BLaER1 treated with 17β-estradiol and CSF1 and Interleukin-3, amounts not matched to agents 10 nM and 100 nM (cell line): Measurements from ENCODE around the gene UBR4.
A peak's percentile ranks its signal among the peaks of the same experiment; 100 is the strongest.

Experiments
- H3K27ac ChIP-seq, 11 experiments: shearing (Covaris generic); formaldehyde crosslinking; 2 replicates each; pipeline ENCODE4 v1.8.1; 2022
- H3K27me3 ChIP-seq, 11 experiments: shearing (Covaris generic); formaldehyde crosslinking; 2 replicates each; pipeline ENCODE4 v1.8.1; 2022
- H3K36me3 ChIP-seq, 11 experiments: shearing (Covaris generic); formaldehyde crosslinking; 2 replicates each; pipeline ENCODE4 v1.8.1; 2022
- H3K4me1 ChIP-seq, 10 experiments: shearing (Covaris generic); formaldehyde crosslinking; 2 replicates each; pipeline ENCODE4 v1.8.1; 2022
- H3K4me2 ChIP-seq, 11 experiments: shearing (Covaris generic); formaldehyde crosslinking; 2 replicates each; pipeline ENCODE4 v1.8.1; 2022
- H3K4me3 ChIP-seq, 10 experiments: shearing (Covaris generic); formaldehyde crosslinking; 2 replicates each; pipeline ENCODE4 v1.8.1; 2022
- H3K9ac ChIP-seq, 11 experiments: shearing (Covaris generic); formaldehyde crosslinking; 2 replicates each; pipeline ENCODE4 v1.8.1; 2022
- H3K9me3 ChIP-seq, 11 experiments: shearing (Covaris generic); formaldehyde crosslinking; replicated peaks in 1 of 11; 2 replicates each; pipeline ENCODE4 v1.8.1; 2022
- H4K20me1 ChIP-seq, 11 experiments: shearing (Covaris generic); formaldehyde crosslinking; 2 replicates each; pipeline ENCODE4 v1.8.1; 2022
- Cebpa-rat ChIP-seq, 11 experiments: shearing (Covaris generic); IDR thresholded peaks; 2 replicates each; pipeline ENCODE4 v1.8.1; 2022

The UBR4 gene

GRCh38 chr1:19083081-19083480 lies 127.0 kb downstream of the UBR4 start:
- no peaks in the 10 kb centered on the region for H3K9me3 ChIP-seq
- peak overlapping the region in 4 of 11 experiments; percentile 67 to 85 (median 81); a peak in 7 of 22 replicates for H3K27ac ChIP-seq
- no peak for TF ChIP-seq Cebpa-rat (IDR thresholded peaks at IDR 0.05)
- H3K4me3 ChIP-seq = no peak overlapping the region
- peak overlapping the region in 1 of 11 experiments; percentile 88; a peak in 1 of 22 replicates for H3K4me2 ChIP-seq
- H3K27me3 ChIP-seq = no peaks in the 10 kb centered on the region
- peaks cover 0 to 7% (median 0%) of the 10 kb centered on the region in 11 experiments; a peak in 4 of 22 replicates for H4K20me1 ChIP-seq
- H3K36me3 ChIP-seq = peaks cover 92 to 99% (median 98%) of the 10 kb centered on the region in 11 experiments
- H3K4me1 ChIP-seq = peaks cover 0 to 49% (median 18%) of the 10 kb centered on the region in 10 experiments; a peak in 13 of 20 replicates
- H3K9ac ChIP-seq = 0 out of 22 replicates have a peak overlapping the region, but pooled peaks of 1 of the 11 experiments have one; percentile 65

DNA sequence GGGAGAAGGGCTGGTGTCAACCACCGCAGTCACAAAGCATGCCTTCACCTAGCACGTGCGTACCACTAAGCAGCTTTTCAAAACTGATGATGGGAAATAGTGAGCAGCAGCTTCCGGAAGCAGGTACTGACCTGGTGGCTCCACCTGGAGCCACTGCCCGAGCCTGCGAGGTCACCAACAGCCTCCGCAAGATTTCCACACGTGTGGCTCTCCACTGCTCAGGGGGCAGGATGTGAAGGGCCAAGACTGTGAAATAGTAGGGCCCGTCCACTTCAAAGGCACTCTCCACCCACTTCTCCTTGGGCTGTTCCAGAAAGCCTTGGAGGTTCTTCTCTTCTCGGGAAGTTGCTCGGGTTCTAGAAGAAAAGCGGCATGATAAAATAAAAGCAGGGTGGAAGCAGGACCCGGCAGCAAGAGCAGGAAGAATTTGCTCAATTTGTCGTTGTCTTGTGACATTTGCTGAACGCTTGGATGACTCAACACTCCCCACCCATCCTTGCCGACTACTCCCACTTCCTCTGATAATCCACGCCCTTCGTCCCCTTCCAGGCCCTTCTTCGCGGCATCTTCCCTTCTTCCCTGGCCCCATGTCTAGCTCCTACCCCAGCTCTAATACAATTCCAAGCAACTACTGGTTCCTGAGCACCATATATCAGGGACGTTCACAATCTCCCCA lies 128.7 kb downstream of the UBR4 start:
- Histone ChIP-seq H3K27me3 (no peaks in the 10 kb centered on the region), H3K27ac (peak overlapping the region in 9 of 11 experiments; percentile 7 to 85 (median 57); a peak in 15 of 22 replicates), H3K36me3 (peaks cover 90 to 99% (median 98%) of the 10 kb centered on the region in 11 experiments), H3K4me2 (peak overlapping the region in 7 of 11 experiments; percentile 36 to 88 (median 76); a peak in 12 of 22 replicates), H3K4me3 (peak overlapping the region in 4 of 10 experiments; percentile 25 to 40 (median 32); a peak in 7 of 20 replicates), H3K9me3 (no peaks in the 10 kb centered on the region), H3K9ac (peak overlapping the region in 6 of 11 experiments; percentile 19 to 68 (median 58); a peak in 9 of 22 replicates), H3K4me1 (peaks cover 0 to 56% (median 19%) of the 10 kb centered on the region in 10 experiments; a peak in 13 of 20 replicates), H4K20me1 (peaks cover 0 to 4% (median 0%) of the 10 kb centered on the region in 11 experiments; a peak in 2 of 22 replicates)
- peak in 4 of 11 experiments; percentile 29 to 85 (median 66); a peak in 5 of 22 replicates for TF ChIP-seq Cebpa-rat (IDR thresholded peaks at IDR 0.05)

DNA sequence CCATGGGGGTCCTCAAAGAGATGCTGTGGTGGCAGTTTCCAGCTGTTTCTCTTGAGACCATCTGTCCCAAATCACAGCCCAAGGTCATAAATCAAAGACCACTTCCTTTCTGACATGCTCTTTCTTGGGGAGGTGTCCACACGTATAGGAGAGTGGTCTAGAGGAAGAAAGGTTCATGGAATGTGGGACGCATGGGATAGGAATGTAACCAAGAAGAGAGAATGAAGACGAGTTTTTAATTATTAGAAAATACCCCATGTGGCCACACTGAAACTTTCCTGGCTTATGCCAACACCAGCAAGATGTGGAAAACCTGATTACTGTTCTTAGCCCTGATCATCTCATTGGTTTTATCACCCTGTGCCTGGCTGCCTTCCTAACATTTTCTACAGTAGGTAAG lies 129.3 kb downstream of the UBR4 start:
- peaks cover 92 to 100% (median 100%) of the 10 kb centered on the region in 11 experiments for H3K36me3 ChIP-seq
- H3K4me1 ChIP-seq = peaks cover 3 to 63% (median 24%) of the 10 kb centered on the region in 10 experiments; a peak in 19 of 20 replicates
- H3K4me2 ChIP-seq = peak overlapping the region in 5 of 11 experiments; percentile 69 to 88 (median 83); a peak in 10 of 22 replicates
- no peaks in the 10 kb centered on the region for H3K9me3 ChIP-seq
- peaks cover 0 to 4% (median 0%) of the 10 kb centered on the region in 11 experiments; a peak in 2 of 22 replicates for H4K20me1 ChIP-seq
- TF ChIP-seq Cebpa-rat (IDR thresholded peaks at IDR 0.05) = no peak
- peak overlapping the region in 3 of 10 experiments; percentile 26 to 40 (median 37); a peak in 7 of 20 replicates for H3K4me3 ChIP-seq
- peak overlapping the region in 6 of 11 experiments; percentile 0 to 68 (median 50); a peak in 9 of 22 replicates for H3K9ac ChIP-seq
- H3K27ac ChIP-seq = peak overlapping the region in 7 of 11 experiments; percentile 24 to 85 (median 67); a peak in 13 of 22 replicates
- no peaks in the 10 kb centered on the region for H3K27me3 ChIP-seq

GRCh38 chr1:19079541-19080472 lies 130.3 kb downstream of the UBR4 start:
- H3K9ac ChIP-seq = peak overlapping the region in 7 of 11 experiments; percentile 0 to 68 (median 27); a peak in 6 of 22 replicates
- H3K36me3 ChIP-seq = peaks cover 92 to 100% (median 100%) of the 10 kb centered on the region in 11 experiments
- peak overlapping the region in 4 of 11 experiments; percentile 76 to 88 (median 83); a peak in 7 of 22 replicates for H3K4me2 ChIP-seq
- H3K9me3 ChIP-seq = no peaks in the 10 kb centered on the region
- H3K4me1 ChIP-seq = peaks cover 12 to 72% (median 33%) of the 10 kb centered on the region in 10 experiments
- H3K4me3 ChIP-seq = peak overlapping the region in 1 of 10 experiments; percentile 37; a peak in 1 of 20 replicates
- no peak for TF ChIP-seq Cebpa-rat (IDR thresholded peaks at IDR 0.05)
- H4K20me1 ChIP-seq = peaks cover 0 to 14% (median 8%) of the 10 kb centered on the region in 11 experiments; a peak in 11 of 22 replicates
- no peaks in the 10 kb centered on the region for H3K27me3 ChIP-seq
- H3K27ac ChIP-seq = peak overlapping the region in 6 of 11 experiments; percentile 48 to 85 (median 73); a peak in 10 of 22 replicates

DNA sequence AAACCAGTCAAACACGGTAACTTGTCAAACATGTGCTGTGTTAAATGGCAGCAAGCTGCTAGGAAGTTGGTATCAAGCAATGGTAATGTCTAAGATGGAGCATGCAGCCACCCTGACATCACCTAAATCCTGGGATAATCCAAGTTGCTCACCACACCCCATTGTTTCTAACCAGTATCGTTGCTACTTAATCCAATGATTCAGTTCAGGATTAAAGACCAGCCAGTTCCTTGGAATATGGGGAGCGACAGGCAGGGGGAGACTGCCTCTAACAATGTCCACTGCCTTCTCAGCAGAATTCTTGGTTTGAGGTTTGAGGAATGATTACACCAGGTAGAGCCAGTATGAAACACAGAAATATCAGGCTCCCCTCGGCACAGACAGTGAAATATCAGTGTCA lies 131.5 kb downstream of the UBR4 start:
- no peak overlapping the region for H3K9ac ChIP-seq
- no peaks in the 10 kb centered on the region for H3K27me3 ChIP-seq
- no peak overlapping the region for H3K4me3 ChIP-seq
- no peaks in the 10 kb centered on the region for H3K9me3 ChIP-seq
- H3K4me1 ChIP-seq = peaks cover 25 to 83% (median 46%) of the 10 kb centered on the region in 10 experiments
- peaks cover 0 to 26% (median 15%) of the 10 kb centered on the region in 11 experiments; a peak in 12 of 22 replicates for H4K20me1 ChIP-seq
- no peak overlapping the region for H3K27ac ChIP-seq
- H3K36me3 ChIP-seq = peaks cover 92 to 100% (median 100%) of the 10 kb centered on the region in 11 experiments
- TF ChIP-seq Cebpa-rat (IDR thresholded peaks at IDR 0.05) = no peak
- no peak overlapping the region for H3K4me2 ChIP-seq

DNA sequence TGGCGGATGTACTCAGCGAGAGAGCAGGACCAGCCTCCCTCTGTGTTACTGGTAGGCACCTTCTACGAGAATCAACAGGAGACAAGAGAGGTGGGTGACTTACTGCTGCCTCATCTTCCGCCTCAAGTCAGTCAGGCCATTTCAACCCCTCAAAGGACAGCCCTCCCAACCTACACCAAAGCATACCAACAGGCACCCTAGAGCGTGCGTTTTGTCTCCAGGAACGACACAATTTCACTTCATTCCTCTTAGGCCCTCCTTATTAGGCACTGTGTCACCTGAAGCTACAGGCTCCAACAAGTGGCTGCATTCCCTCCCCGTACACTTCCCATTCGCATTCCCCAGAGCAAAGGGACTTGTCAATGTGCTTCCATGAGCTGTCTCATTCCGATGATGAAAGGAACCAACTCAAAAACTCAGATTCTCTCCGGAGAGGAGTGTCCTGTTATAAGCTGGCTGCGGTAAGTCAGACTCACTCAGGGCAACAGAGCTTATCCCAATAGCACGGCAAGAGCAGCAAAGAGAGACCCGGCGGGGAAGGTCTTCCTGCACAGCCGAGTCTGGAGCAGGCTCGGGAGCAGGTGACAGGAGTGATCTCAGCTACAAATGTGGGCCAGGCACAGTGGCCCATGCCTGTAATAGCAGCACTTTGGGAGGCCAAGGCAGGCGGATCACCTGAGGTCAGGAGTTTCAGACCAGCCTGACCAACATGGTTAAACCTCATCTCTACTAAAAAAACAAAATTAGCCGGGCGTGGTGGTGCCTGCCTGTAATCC lies 133.0 kb downstream of the UBR4 start:
- Histone ChIP-seq H3K9me3 (no peaks in the 10 kb centered on the region), H3K4me1 (peaks cover 25 to 69% (median 45%) of the 10 kb centered on the region in 10 experiments), H3K36me3 (peaks cover 87 to 100% (median 97%) of the 10 kb centered on the region in 11 experiments), H3K27me3 (no peaks in the 10 kb centered on the region), H3K9ac (no peak overlapping the region; a peak in 1 of 22 replicates), H4K20me1 (peaks cover 0 to 33% (median 15%) of the 10 kb centered on the region in 11 experiments; a peak in 12 of 22 replicates), H3K4me3 (no peak overlapping the region), H3K27ac (no peak overlapping the region), H3K4me2 (no peak overlapping the region)
- no peak for TF ChIP-seq Cebpa-rat (IDR thresholded peaks at IDR 0.05)

DNA sequence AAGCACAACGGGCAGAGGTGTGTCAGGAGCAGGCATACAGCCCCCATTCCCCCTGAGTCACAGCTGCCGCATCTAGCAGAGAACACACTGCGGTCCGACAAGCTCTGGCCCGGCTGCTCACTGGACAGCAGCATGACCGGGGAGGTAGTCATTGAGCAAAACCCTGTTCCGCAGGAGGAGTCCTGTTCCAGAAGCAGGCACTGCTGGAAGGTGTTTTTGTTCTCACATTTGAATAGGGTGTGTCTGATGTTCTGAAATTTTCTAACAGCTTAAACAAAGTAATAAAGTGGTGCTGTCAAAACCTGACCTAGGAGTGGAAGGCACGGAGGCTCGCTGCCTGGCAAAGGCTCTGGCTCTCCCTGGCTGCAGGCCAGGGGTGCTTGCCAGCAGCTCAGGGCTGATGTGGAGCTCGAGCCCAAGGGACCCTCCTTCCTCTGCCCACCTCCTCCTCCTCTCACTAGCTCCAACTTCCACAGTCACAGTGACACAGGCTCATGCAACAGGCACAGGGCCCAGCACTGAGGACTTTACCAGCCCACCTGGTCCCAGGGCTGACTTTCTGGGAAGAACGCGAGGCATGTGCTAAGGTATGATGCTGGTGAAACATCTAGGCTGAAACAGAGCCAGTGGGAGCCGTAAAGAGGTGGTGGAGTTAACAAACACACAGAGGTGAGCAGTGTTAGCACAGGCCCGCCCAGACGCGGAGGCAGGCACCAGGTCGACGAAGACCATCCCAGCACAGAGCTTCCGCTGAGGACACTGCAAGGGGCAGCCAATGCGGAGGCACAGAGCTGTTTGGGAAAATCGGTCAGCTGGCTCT lies 135.0 kb downstream of the UBR4 start:
- Histone ChIP-seq H3K27ac (peak overlapping the region in 8 of 11 experiments; percentile 2 to 55 (median 28); a peak in 11 of 22 replicates), H3K9ac (peak overlapping the region in 8 of 11 experiments; percentile 1 to 57 (median 36); a peak in 12 of 22 replicates), H3K36me3 (peaks cover 73 to 85% (median 78%) of the 10 kb centered on the region in 11 experiments), H4K20me1 (peaks cover 0 to 50% (median 15%) of the 10 kb centered on the region in 11 experiments; a peak in 12 of 22 replicates), H3K9me3 (no peaks in the 10 kb centered on the region), H3K27me3 (no peaks in the 10 kb centered on the region), H3K4me1 (peaks cover 25 to 50% (median 30%) of the 10 kb centered on the region in 10 experiments), H3K4me2 (peak overlapping the region; percentile 38 to 75 (median 60)), H3K4me3 (no peak overlapping the region)
- no peak for TF ChIP-seq Cebpa-rat (IDR thresholded peaks at IDR 0.05)
